HG02642 (cell line): Measurements from ENCODE around the gene GRM4.

Experiments used
- ATAC-seq: cut with Tn5 transposase; IDR thresholded peaks from one replicate; pipeline ENCODE4 v1.9.1; 2021; ENCODE audit warnings: mild to moderate bottlenecking; ENCODE audit not compliant: unreplicated experiment, poor library complexity

The GRM4 gene

GRCh38 chr6:34092631-34093030 lies 53.3 kb downstream of the GRM4 start:
- ATAC-seq, result no peak

GRCh38 chr6:34090935-34091334 lies 55.0 kb downstream of the GRM4 start:
- ATAC-seq, result no peak

GRCh38 chr6:34090529-34090928 lies 55.4 kb downstream of the GRM4 start:
- ATAC-seq, result no peak

GRCh38 chr6:34086558-34086957 lies 59.3 kb downstream of the GRM4 start:
- ATAC-seq, result no peak

- no peak for ATAC-seq
Measured at GRCh38 chr6:34085453-34086170, 60.3 kb downstream of the GRM4 start.

- no peak for ATAC-seq
Measured at GRCh38 chr6:34084591-34085290, 61.1 kb downstream of the GRM4 start.

GRCh38 chr6:34082864-34083626 lies 62.8 kb downstream of the GRM4 start:
- ATAC-seq, result no peak

GRCh38 chr6:34082348-34082747 lies 63.5 kb downstream of the GRM4 start:
- ATAC-seq, result no peak

GRCh38 chr6:34080357-34080756 lies 65.5 kb downstream of the GRM4 start:
- ATAC-seq, result no peak

- no peak for ATAC-seq
Measured at GRCh38 chr6:34079899-34080298, 66.0 kb downstream of the GRM4 start.

GRCh38 chr6:34075906-34076305 lies 70.0 kb downstream of the GRM4 start:
- no peak for ATAC-seq

- ATAC-seq, result no peak
Measured at GRCh38 chr6:34074064-34074742, 71.7 kb downstream of the GRM4 start.

GRCh38 chr6:34073540-34073939 lies 72.3 kb downstream of the GRM4 start:
- no peak for ATAC-seq

- no peak for ATAC-seq
Measured at GRCh38 chr6:34072727-34073126, 73.2 kb downstream of the GRM4 start.

GRCh38 chr6:34071884-34072379 lies 74.0 kb downstream of the GRM4 start:
- no peak for ATAC-seq

GRCh38 chr6:34071136-34071883 lies 74.6 kb downstream of the GRM4 start:
- ATAC-seq, result no peak

GRCh38 chr6:34070315-34071135 lies 75.4 kb downstream of the GRM4 start:
- ATAC-seq, result no peak

GRCh38 chr6:34068462-34069044 lies 77.3 kb downstream of the GRM4 start:
- ATAC-seq, result no peak

- no peak for ATAC-seq
Measured at GRCh38 chr6:34067814-34068213, 78.1 kb downstream of the GRM4 start.
